GM18517 (cell line): Measurements from ENCODE around the gene ENO1.
"Not testable (repeated sequence)": the region's sequence is repeated elsewhere in the genome, so short reads cannot be mapped to it uniquely, and the experiment has no call there.

Experiments
- ATAC-seq: cut with Tn5 transposase; IDR thresholded peaks from one replicate; pipeline ENCODE4 v1.9.1; 2021; ENCODE audit warnings: mild to moderate bottlenecking, moderate library complexity; ENCODE audit not compliant: unreplicated experiment

Gene ENO1

DNA sequence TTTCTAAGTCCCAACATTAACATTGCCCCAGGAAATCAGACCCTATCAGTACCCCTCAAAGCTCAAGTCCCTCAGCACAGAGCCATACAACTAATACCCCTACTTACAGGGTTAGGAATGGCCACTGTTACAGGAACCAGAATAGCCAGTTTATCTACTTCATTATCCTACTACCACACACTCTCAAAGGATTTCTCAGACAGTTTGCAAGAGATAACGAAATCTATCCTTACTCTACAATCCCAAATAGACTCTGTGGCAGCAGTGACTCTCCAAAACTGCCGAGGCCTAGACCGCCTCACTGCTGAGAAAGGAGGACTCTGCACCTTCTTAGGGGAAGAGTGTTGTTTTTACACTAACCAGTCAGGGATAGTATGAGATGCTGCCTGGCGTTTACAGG lies 19.0 kb upstream of the ENO1 start:
- not testable (repeated sequence) for ATAC-seq

DNA sequence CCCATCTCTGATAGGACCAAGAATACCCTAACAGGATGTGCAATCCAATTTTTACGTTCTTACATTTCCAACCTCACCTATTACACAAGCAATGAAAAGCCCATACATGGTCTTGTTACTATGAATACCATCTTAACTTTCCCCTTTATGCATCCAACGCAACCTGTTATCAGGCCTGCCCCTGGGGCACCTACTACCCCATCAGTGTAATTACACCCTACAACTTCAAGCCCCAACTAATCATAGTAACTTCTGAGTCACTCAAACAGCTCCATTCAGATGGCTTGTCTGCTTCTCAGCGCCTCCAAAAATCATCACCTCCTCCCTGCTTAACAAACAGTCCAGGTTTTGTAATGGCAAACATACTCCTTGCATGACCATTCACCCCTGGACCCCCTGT lies 18.3 kb upstream of the ENO1 start:
- ATAC-seq, result not testable (repeated sequence)

GRCh38 chr1:8892026-8892425 lies 13.5 kb upstream of the ENO1 start:
- no peak for ATAC-seq

GRCh38 chr1:8891401-8891800 lies 12.9 kb upstream of the ENO1 start:
- no peak for ATAC-seq

- ATAC-seq, result no peak
Measured at GRCh38 chr1:8889925-8890785, 11.7 kb upstream of the ENO1 start.

- no peak for ATAC-seq
Measured at GRCh38 chr1:8889103-8889846, 10.8 kb upstream of the ENO1 start.

GRCh38 chr1:8886589-8886988 lies 8.1 kb upstream of the ENO1 start:
- no peak for ATAC-seq

GRCh38 chr1:8886031-8886524 lies 7.6 kb upstream of the ENO1 start:
- not testable (repeated sequence) for ATAC-seq

DNA sequence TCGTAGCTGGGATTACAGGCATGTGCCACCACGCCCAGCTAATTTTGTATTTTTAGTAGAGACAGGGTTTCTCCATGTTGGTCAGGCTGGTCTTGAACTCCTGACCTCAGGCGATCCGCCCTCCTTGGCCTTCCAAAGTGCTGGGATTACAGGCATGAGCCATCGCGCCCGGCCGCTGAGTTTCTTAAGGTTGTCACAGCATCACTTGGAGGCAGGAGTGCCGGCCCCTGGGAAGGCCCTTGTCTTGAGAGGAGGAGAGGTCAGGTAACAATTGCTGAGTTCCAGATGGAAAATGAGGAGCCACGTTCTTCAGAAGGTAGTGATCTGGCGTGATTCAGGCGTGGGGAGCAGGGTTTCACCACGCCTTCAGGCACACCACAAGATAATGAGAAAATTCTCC lies 5.6 kb upstream of the ENO1 start:
- not testable (repeated sequence) for ATAC-seq

- no peak for ATAC-seq
Measured at GRCh38 chr1:8883491-8883890, 5.0 kb upstream of the ENO1 start.

GRCh38 chr1:8879922-8880676 lies 1.6 kb upstream of the ENO1 start:
- no peak for ATAC-seq

DNA sequence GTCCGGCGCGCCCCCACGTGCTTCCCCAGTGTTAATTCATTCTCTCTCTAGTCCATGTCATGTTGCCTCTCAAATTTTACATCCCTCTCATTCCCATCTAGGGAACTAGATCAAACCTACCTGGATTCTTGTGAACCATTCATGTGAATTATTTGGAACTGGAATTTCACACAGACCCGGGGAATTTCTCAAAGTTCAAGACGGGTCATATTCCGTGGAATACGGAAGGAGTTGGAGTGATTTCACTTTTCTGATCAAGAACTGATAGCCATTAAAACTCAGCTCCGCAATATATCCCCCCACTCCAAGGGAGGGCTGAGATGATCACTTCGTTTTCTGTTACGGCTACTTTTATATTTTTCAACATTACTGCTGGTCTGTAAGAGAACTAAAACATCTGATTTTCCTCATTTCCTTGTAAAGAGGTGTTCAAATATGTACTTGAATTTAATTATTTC lies 1.0 kb upstream of the ENO1 start:
- ATAC-seq, result no peak

GRCh38 chr1:8878698-8879463 lies 395 bp upstream of the ENO1 start:
- ATAC-seq, result peak; percentile 65

GRCh38 chr1:8876087-8876486 lies 2.4 kb downstream of the ENO1 start:
- no peak for ATAC-seq

- no peak for ATAC-seq
Measured at GRCh38 chr1:8875216-8875861, 3.1 kb downstream of the ENO1 start.

GRCh38 chr1:8874230-8875201 lies 4.0 kb downstream of the ENO1 start:
- ATAC-seq, result no peak

- no peak for ATAC-seq
Measured at GRCh38 chr1:8873506-8874229, 4.8 kb downstream of the ENO1 start.

- no peak for ATAC-seq
Measured at GRCh38 chr1:8873001-8873400, 5.5 kb downstream of the ENO1 start.
